Measurements from ENCODE around the gene GPR65. TPM values are rescaled to one million over a fixed set of nuclear protein-coding genes. Genes with fewer than 3 reads are reported as not detected.

The GPR65 gene
- total and polyA plus RNA-seq, 2 experiments from 2014 or later = not detected

- no peak for TF ChIP-seq CTCF (conservative IDR thresholded peaks at IDR 0.05; ENCODE audit: low read depth in 2 of 2)
- peak; percentile 84 for TF ChIP-seq CREB1 (CRISPR knock-in tag; IDR thresholded peaks at IDR 0.05; ENCODE audit: low read depth)
- TF ChIP-seq JUNB (IDR thresholded peaks at IDR 0.05; ENCODE audit: unreplicated experiment) = no peak
- TF ChIP-seq EZH2phosphoT487 (IDR thresholded peaks at IDR 0.05; ENCODE audit: unreplicated experiment) = no peak
- TF ChIP-seq ZNF331 (CRISPR knock-in tag; IDR thresholded peaks at IDR 0.05; ENCODE audit: low read depth) = no peak
Observed at GRCh38 chr14:87992718-87993628, 12.0 kb upstream of the GPR65 start, which contains the start of gene GALC (continued).

GRCh38 chr14:87994974-87995373 is 10.0 kb upstream of the GPR65 start:
- H3K36me3 Mint-ChIP-seq (ENCODE audit: low read depth) = no peaks in the 10 kb centered on the region
- Histone ChIP-seq H3K36me3 (ENCODE audit: insufficient read depth) (no peaks in the 10 kb centered on the region), H3K79me2 (replicated peaks; ENCODE audit: insufficient read depth) (no peaks in the 10 kb centered on the region), H3F3A (replicated peaks; ENCODE audit: low read depth) (0 out of 2 replicates have a peak, but pooled peaks cover 2% of the 10 kb centered on the region), H3K27ac (ENCODE audit: low read depth) (no peak overlapping the region), H3K4me3 (no peak overlapping the region), H3K4me2 (no peak overlapping the region), H3K4me1 (ENCODE audit: insufficient read depth) (peaks cover 5% of the 10 kb centered on the region; the same call in 1 of the 2 replicates), H2AFZ (no peak overlapping the region), H3K9me2 (ENCODE audit: insufficient read depth) (no peaks in the 10 kb centered on the region; the same call in 1 of the 2 replicates), H3K27me3 (ENCODE audit: insufficient read depth) (no peaks in the 10 kb centered on the region), H4K20me1 (replicated peaks; ENCODE audit: insufficient read depth) (no peaks in the 10 kb centered on the region)
- H3K27ac Mint-ChIP-seq = no peak overlapping the region
- H3K9me3 Mint-ChIP-seq = no peaks in the 10 kb centered on the region; the same call in 2 of the 3 replicates
- H3K4me3 Mint-ChIP-seq = no peak overlapping the region
- peaks cover 12% of the 10 kb centered on the region; the same call in 2 of the 3 replicates for H3K4me1 Mint-ChIP-seq
- DNase-seq (ENCODE audit: low spot score) = no peak
- TF ChIP-seq ZNF462 (CRISPR knock-in tag; IDR thresholded peaks at IDR 0.05) (no peak), CTCF (conservative IDR thresholded peaks at IDR 0.05; ENCODE audit: low read depth in 2 of 2) (no peak), ETS1 (IDR thresholded peaks at IDR 0.05) (no peak)
- peaks cover 7% of the 10 kb centered on the region for H3K27me3 Mint-ChIP-seq (ENCODE audit: insufficient read depth, low read depth, poor library complexity)
- ATAC-seq = no peak

Measured in GM23338 (cell line).